Tibial artery (tissue), 4 donors: Measurements from ENCODE around the gene MITF.

Source experiments
- DNase-seq, 2 donors: peaks; one replicate each; pipeline ENCODE4 v3.0.0-alpha.2; 2019
- H3K27ac ChIP-seq, 2 donors: fragments of 200-600 bp; sonication (generic) in 1 of 2; 1 replicate in 1 of 2; 2 replicates in 1 of 2; pipeline ENCODE4 v1.5.1; 2018 to 2019; ENCODE audit warnings: mild to moderate bottlenecking in 1 of 2
- H3K27me3 ChIP-seq, 2 donors: fragments of 200-600 bp; sonication (generic) in 1 of 2; one replicate each; pipeline versions ENCODE4 v1.5.1 to v1.6.0; 2016 to 2019
- H3K36me3 ChIP-seq, 3 donors: fragments of 200-600 bp; sonication (generic) in 2 of 3; one replicate each; pipeline ENCODE4 v1.5.1; 2016 to 2019; ENCODE audit warnings: mild to moderate bottlenecking in 2 of 3
- H3K4me1 ChIP-seq, 4 donors: fragments of 200-600 bp; sonication (generic) in 2 of 4; 1 replicate in 3 of 4; 2 replicates in 1 of 4; pipeline ENCODE4 v1.5.1; 2016 to 2019
- H3K4me3 ChIP-seq, 2 donors: fragments of 200-600 bp; sonication (generic) in 1 of 2; 1 replicate in 1 of 2; 2 replicates in 1 of 2; pipeline ENCODE4 v1.5.1; 2018 to 2019; ENCODE audit warnings: mild to moderate bottlenecking in 2 of 2
- H3K9me3 ChIP-seq, 3 donors: fragments of 200-600 bp; sonication (generic) in 1 of 3; one replicate each; pipeline ENCODE4 v1.5.1; 2016 to 2019
- intact Hi-C: fragments of 100-400 bp; cut with DNase I; formaldehyde crosslinking; loops from one replicate; pipeline ENCODE4 v1.15.0; 2023; ENCODE audit warnings: low total_unique reads
- TF ChIP-seq, protein P1 (sequence below), 2 experiments: fragments of 200-600 bp in 1 of 2; fragments of 450-650 bp in 1 of 2; IDR thresholded peaks; one replicate each; pipeline ENCODE4 v1.5.1; 2017 to 2019; ENCODE audit warnings: antibody characterized with exemption in 2 of 2, mild to moderate bottlenecking in 1 of 2, moderate library complexity in 1 of 2

MITF gene

DNA sequence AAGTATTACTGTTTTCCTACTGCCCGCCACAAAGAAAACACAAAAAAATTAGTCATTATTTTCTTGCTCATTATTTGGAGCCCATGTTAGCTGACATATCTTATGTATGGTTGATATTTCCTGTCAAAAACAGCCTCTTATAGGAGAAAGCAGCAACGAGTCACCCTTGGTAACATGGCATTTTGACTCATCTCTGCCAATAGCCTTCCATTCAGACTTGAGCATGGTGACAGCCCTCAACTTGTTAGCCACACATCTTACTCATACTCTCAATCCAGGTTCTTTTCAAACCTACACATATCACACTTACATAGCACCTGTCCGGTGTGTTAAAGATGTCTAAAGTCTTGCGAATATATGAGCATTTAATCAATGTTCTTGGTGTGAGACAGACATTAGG lies 150.8 kb downstream of the MITF start:
- Histone ChIP-seq H3K27ac (no peak overlapping the region), H3K4me1 (peaks cover 0 to 33% (median 7%) of the 10 kb centered on the region in 4 donors), H3K9me3 (no peaks in the 10 kb centered on the region), H3K27me3 (no peaks in the 10 kb centered on the region), H3K4me3 (no peak overlapping the region), H3K36me3 (no peaks in the 10 kb centered on the region)
- TF ChIP-seq, protein P1, sequence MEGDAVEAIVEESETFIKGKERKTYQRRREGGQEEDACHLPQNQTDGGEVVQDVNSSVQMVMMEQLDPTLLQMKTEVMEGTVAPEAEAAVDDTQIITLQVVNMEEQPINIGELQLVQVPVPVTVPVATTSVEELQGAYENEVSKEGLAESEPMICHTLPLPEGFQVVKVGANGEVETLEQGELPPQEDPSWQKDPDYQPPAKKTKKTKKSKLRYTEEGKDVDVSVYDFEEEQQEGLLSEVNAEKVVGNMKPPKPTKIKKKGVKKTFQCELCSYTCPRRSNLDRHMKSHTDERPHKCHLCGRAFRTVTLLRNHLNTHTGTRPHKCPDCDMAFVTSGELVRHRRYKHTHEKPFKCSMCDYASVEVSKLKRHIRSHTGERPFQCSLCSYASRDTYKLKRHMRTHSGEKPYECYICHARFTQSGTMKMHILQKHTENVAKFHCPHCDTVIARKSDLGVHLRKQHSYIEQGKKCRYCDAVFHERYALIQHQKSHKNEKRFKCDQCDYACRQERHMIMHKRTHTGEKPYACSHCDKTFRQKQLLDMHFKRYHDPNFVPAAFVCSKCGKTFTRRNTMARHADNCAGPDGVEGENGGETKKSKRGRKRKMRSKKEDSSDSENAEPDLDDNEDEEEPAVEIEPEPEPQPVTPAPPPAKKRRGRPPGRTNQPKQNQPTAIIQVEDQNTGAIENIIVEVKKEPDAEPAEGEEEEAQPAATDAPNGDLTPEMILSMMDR (IDR thresholded peaks at IDR 0.05): no peak
- intact Hi-C loops: no loop called here
- no peak for DNase-seq

DNA sequence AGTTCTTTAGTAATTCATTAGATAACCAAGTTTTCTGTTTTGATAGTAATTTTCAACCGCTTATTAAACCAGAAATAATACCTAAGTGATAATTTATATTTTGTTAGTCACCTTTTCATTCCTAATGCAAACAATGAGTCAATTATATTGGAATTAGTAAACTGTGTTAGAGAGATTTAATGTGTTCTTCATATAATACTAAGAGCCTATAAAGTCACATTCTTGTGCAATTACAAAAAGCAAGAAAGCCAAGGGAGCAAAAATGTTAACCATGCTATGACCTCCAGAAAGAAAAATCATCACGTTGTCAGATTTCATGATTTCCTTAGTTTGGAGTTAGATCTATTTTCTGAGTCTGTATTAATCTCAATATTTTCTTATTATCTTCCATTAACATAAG lies 151.4 kb downstream of the MITF start:
- H3K27me3 ChIP-seq: no peaks in the 10 kb centered on the region
- TF ChIP-seq, protein P1 (IDR thresholded peaks at IDR 0.05): no peak
- H3K4me1 ChIP-seq: peaks cover 0 to 33% (median 7%) of the 10 kb centered on the region in 4 donors
- intact Hi-C loops: no loop called here
- H3K27ac ChIP-seq: no peak overlapping the region
- no peak for DNase-seq
- H3K4me3 ChIP-seq: no peak overlapping the region
- H3K36me3 ChIP-seq: no peaks in the 10 kb centered on the region
- H3K9me3 ChIP-seq: no peaks in the 10 kb centered on the region

DNA sequence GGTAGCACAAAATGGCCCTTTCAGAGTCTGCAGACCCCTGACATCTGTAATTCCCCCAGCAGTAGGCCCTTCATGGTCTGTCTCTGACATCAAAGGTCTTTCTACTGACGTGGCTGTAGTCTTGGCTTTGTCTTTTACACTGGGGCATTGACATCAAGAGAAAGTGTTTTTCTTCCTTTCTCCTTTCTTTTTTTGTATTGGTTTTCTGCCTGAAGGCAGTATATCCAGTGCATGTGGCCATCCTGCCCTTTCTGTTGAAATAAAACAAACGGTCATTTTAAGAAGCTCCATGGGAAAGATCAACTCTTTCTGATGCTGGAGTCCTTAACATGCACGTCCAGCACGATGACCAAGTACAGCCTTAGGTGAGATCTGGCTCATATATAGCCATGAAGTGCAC lies 153.4 kb downstream of the MITF start:
- H3K4me1 ChIP-seq: peaks cover 0 to 24% (median 6%) of the 10 kb centered on the region in 4 donors
- no peak for DNase-seq
- H3K9me3 ChIP-seq: no peaks in the 10 kb centered on the region
- TF ChIP-seq, protein P1 (IDR thresholded peaks at IDR 0.05): no peak
- no peaks in the 10 kb centered on the region for H3K27me3 ChIP-seq
- H3K27ac ChIP-seq: no peak overlapping the region
- intact Hi-C loops: no loop called here
- no peak overlapping the region for H3K4me3 ChIP-seq
- no peaks in the 10 kb centered on the region for H3K36me3 ChIP-seq

DNA sequence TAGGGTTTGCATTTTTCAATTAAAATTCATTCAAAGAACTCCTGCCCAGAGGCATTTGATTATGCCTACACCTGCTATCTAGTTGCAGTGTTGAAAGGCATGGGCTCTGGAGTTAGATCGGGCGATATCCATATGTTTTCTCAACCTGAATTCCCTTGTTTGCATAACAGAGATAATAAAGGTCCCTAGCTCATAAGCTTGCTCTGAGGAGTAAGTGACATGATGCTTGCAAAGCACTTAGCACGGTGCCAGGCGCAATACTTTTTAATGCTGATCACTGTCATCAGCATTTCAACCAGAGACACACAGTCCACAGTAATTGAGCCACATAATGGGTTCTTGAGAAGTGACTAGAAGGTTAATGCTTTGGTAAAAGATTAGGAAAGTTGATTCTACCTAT lies 154.0 kb downstream of the MITF start:
- DNase-seq: no peak
- peaks cover 0 to 19% (median 4%) of the 10 kb centered on the region in 4 donors for H3K4me1 ChIP-seq
- no peaks in the 10 kb centered on the region for H3K36me3 ChIP-seq
- intact Hi-C loops: no loop called here
- H3K27ac ChIP-seq: no peak overlapping the region
- H3K4me3 ChIP-seq: no peak overlapping the region
- TF ChIP-seq, protein P1 (IDR thresholded peaks at IDR 0.05): no peak
- no peaks in the 10 kb centered on the region for H3K9me3 ChIP-seq
- H3K27me3 ChIP-seq: no peaks in the 10 kb centered on the region

DNA sequence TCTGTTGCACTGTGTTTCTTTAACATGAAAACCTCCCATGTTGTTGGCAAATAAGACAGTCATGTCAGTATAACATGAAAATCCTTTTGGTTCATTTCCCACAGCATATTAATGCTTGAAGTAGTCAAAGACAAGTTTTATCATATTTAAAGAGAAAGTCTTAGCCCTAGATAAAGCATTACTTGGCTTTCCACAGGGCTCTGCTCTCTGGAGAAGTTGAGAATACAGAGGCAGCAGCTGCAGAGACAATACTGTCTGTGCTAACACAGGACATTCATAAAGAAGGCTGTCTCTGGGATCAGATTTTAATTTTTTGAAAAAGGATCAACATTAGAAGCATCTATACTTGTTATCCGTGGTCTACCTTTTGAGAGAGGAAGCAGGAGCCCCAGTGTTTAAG lies 156.8 kb downstream of the MITF start:
- TF ChIP-seq, protein P1 (IDR thresholded peaks at IDR 0.05): no peak
- H3K9me3 ChIP-seq: no peaks in the 10 kb centered on the region
- H3K27me3 ChIP-seq: no peaks in the 10 kb centered on the region
- DNase-seq: no peak
- H3K36me3 ChIP-seq: no peaks in the 10 kb centered on the region
- H3K4me3 ChIP-seq: no peak overlapping the region
- H3K4me1 ChIP-seq: peaks cover 0 to 7% (median 0%) of the 10 kb centered on the region in 4 donors
- no peak overlapping the region for H3K27ac ChIP-seq
- intact Hi-C loops: no loop called here

DNA sequence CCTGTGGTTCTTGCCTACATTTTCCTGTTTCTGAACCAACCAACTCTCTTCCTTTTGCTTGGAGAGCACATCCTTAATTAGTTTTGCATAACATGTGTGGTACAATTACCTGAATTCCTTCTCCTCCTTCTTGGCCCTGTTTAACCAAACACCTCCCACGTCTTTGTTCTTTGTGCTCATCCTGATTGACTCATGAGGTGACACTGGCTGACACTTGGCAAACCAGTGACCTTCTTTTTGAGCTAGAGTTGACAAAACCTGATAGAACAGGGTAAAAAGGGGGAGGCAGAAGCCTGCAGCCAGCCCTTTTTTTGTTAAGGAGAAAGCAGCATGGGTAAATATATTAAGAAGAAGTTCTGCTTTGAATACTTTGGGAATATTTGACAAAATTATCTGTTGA lies 161.1 kb downstream of the MITF start:
- intact Hi-C loops: no loop called here
- no peak for DNase-seq
- no peak overlapping the region for H3K4me3 ChIP-seq
- H3K27me3 ChIP-seq: no peaks in the 10 kb centered on the region
- H3K4me1 ChIP-seq: peaks cover 0 to 24% (median 0%) of the 10 kb centered on the region in 4 donors
- H3K9me3 ChIP-seq: no peaks in the 10 kb centered on the region
- no peak overlapping the region for H3K27ac ChIP-seq
- no peaks in the 10 kb centered on the region for H3K36me3 ChIP-seq
- TF ChIP-seq, protein P1 (IDR thresholded peaks at IDR 0.05): no peak
